Measurements from ENCODE around the gene NMT2.

DNA sequence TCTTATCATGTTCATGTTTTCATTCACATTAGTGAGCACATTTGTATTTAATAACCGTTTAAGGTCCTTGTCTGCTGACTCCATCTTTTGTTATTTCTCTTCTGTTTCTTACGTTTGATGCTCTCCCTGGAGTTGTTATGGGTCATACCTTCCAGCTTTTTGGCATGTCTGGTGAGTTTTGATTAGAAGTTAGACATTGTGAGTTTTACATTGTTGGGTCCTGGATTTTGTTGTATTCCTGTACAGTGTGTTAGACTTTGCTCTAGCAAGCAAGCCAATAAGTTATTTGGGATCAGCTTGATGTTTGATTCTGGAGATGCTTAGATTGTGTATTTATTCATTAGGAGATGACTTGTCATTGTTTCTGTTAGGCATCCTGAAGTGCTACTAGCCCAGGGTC, 107.9 kb downstream of the NMT2 start:
- TF ChIP-seq CTCF (IDR thresholded peaks at IDR 0.05) (no peak), POLR2A (IDR thresholded peaks at IDR 0.05) (no peak)

All from right lobe of liver (tissue), 4 donors.